K562 (cell line): ENCODE measurements around the gene C6orf62. TPM values are rescaled to one million over a fixed set of nuclear protein-coding genes. Genes with fewer than 3 reads are reported as not detected.
"Not testable (repeated sequence)": the region's sequence is repeated elsewhere in the genome, so short reads cannot be mapped to it uniquely, and the experiment has no call there.

Source experiments
- BACH1 ChIP-seq: fragments of 200-800 bp; sonication (Bioruptor generic); IDR thresholded peaks from 2 replicates; pipeline ENCODE4 v1.6.1; 2016; ENCODE audit warnings: missing genetic modification characterization, missing compliant biosample characterization
- BRD9 ChIP-seq: fragments of 450-650 bp; IDR thresholded peaks from 2 replicates; pipeline ENCODE4 v1.6.1; 2018; ENCODE audit warnings: low read depth; ENCODE audit not compliant: partially characterized antibody
- CHCHD3 ChIP-seq: fragments of 250-450 bp; sonication (Bioruptor Pico); IDR thresholded peaks from 2 replicates; pipeline ENCODE4 v2.1.2; 2022; ENCODE audit warnings: mild to moderate bottlenecking
- CREM ChIP-seq: IDR thresholded peaks from 2 replicates; pipeline ENCODE4 v1.6.1; 2014; ENCODE audit warnings: antibody characterized with exemption, low read depth
- GABPA ChIP-seq: fragments of 200-800 bp; sonication (Bioruptor generic); conservative IDR thresholded peaks from 2 replicates; pipeline ENCODE4 v1.6.1; 2016; ENCODE audit warnings: low read depth, missing genetic modification characterization, missing compliant biosample characterization
- HDAC2 ChIP-seq: fragments of 450-650 bp; IDR thresholded peaks from 2 replicates; pipeline ENCODE4 v1.6.1; 2016; ENCODE audit warnings: mild to moderate bottlenecking
- HEY1 ChIP-seq: fragments of 250-450 bp; sonication (Bioruptor Pico); IDR thresholded peaks from 2 replicates; pipeline ENCODE4 v1.5.0; 2020; ENCODE audit warnings: mild to moderate bottlenecking, moderate library complexity, borderline replicate concordance
- HNRNPLL ChIP-seq: fragments of 200-400 bp; formaldehyde crosslinking; IDR thresholded peaks from 2 replicates; pipeline ENCODE4 v1.6.1; 2017; ENCODE audit warnings: low read length, low read depth, mild to moderate bottlenecking; ENCODE audit not compliant: poor library complexity, severe bottlenecking
- JUND ChIP-seq, 2 experiments: IDR thresholded peaks; 2 replicates in 1 of 2; 3 replicates in 1 of 2; pipeline ENCODE4 v1.6.1; 2011; ENCODE audit warnings: borderline replicate concordance in 2 of 2, low read depth in 2 of 2, low read length in 2 of 2, improper control_type of control experiment in 1 of 2, missing biosample characterization in 1 of 2, missing genetic modification characterization in 1 of 2, missing genetic modification reagents in 1 of 2
- KDM5B ChIP-seq: fragments of 200-600 bp; sonication (generic); IDR thresholded peaks from 2 replicates; pipeline ENCODE4 v1.6.1; 2012; ENCODE audit warnings: low read depth, mild to moderate bottlenecking, moderate library complexity, low read length, control low read depth, inconsistent platforms; ENCODE audit not compliant: insufficient replicate concordance
- L3MBTL2 ChIP-seq: fragments of 450-650 bp; IDR thresholded peaks from 2 replicates; pipeline ENCODE4 v1.6.1; 2016; ENCODE audit warnings: mild to moderate bottlenecking, moderate library complexity
- MAFG ChIP-seq: fragments of 450-650 bp; conservative IDR thresholded peaks from 2 replicates; pipeline ENCODE4 v1.6.1; 2016; ENCODE audit warnings: missing genetic modification characterization, missing compliant biosample characterization
- MAFK ChIP-seq: IDR thresholded peaks from 2 replicates; pipeline ENCODE4 v1.6.1; 2011; ENCODE audit warnings: low read length, improper control_type of control experiment
- MAZ ChIP-seq, 2 experiments: fragments of 450-650 bp in 1 of 2; sonication (generic) in 1 of 2; formaldehyde crosslinking; IDR thresholded peaks in 1 of 2; conservative IDR thresholded peaks in 1 of 2; 2 replicates each; pipeline versions ENCODE4 v1.4.0 to v1.5.0; 2020; ENCODE audit warnings: mild to moderate bottlenecking in 1 of 2, missing genetic modification reagents in 1 of 2
- NEUROD1 ChIP-seq: fragments of 150-350 bp; IDR thresholded peaks from 2 replicates; pipeline ENCODE4 v1.6.1; 2014; ENCODE audit warnings: borderline replicate concordance, low read length, low read depth; ENCODE audit not compliant: partially characterized antibody
- NR2C1 ChIP-seq, 2 experiments: fragments of 450-650 bp; IDR thresholded peaks; 2 replicates each; pipeline ENCODE4 v1.6.1; 2017; ENCODE audit warnings: mild to moderate bottlenecking in 2 of 2, antibody characterized with exemption in 1 of 2, inconsistent platforms in 1 of 2, missing compliant biosample characterization in 1 of 2, missing genetic modification characterization in 1 of 2
- NR4A1 ChIP-seq, 2 experiments: fragments of 250-450 bp in 1 of 2; fragments of 450-650 bp in 1 of 2; sonication (Bioruptor Pico) in 1 of 2; IDR thresholded peaks; 2 replicates each; pipeline versions ENCODE4 v1.4.0 to v1.6.1; 2016 to 2020; ENCODE audit warnings: mild to moderate bottlenecking in 2 of 2, missing compliant biosample characterization in 1 of 2, missing genetic modification characterization in 1 of 2, moderate library complexity in 1 of 2
- PML ChIP-seq: IDR thresholded peaks from 2 replicates; pipeline ENCODE4 v1.6.1; 2012; ENCODE audit warnings: low read length, inconsistent platforms
- POLR2AphosphoS2 ChIP-seq: IDR thresholded peaks from 2 replicates; pipeline ENCODE4 v1.6.1; 2012; ENCODE audit warnings: low read length, improper control_type of control experiment
- RFX1 ChIP-seq: fragments of 450-650 bp; IDR thresholded peaks from 2 replicates; pipeline ENCODE4 v1.6.1; 2016; ENCODE audit warnings: mild to moderate bottlenecking, moderate library complexity
- RFX5 ChIP-seq: IDR thresholded peaks from 2 replicates; pipeline ENCODE4 v1.6.1; 2011; ENCODE audit warnings: low read depth, mild to moderate bottlenecking, improper control_type of control experiment, low read length
- SMARCA4 ChIP-seq: fragments of 450-650 bp; IDR thresholded peaks from 2 replicates; pipeline ENCODE4 v1.6.1; 2016
- THRAP3 ChIP-seq: fragments of 450-650 bp; IDR thresholded peaks from 2 replicates; pipeline ENCODE4 v1.6.1; 2016; ENCODE audit warnings: mild to moderate bottlenecking, inconsistent platforms, borderline replicate concordance
- ZNF175 ChIP-seq: fragments of 200-800 bp; sonication (Bioruptor generic); IDR thresholded peaks from 2 replicates; pipeline ENCODE4 v1.6.1; 2016; ENCODE audit warnings: low read depth, mild to moderate bottlenecking, missing genetic modification characterization, missing compliant biosample characterization
- ZNF76 ChIP-seq: fragments of 250-450 bp; sonication (Bioruptor Pico); IDR thresholded peaks from 2 replicates; pipeline ENCODE4 v1.4.0; 2020; ENCODE audit warnings: mild to moderate bottlenecking, moderate library complexity, borderline replicate concordance
- polyA plus RNA-seq, 8 experiments: library from polyadenylated mRNA; depleted of rRNA in 4 of 8; stranded (reverse) in 5 of 8; unstranded in 3 of 8; fragments of >200 nt; fragmentation: Nextera tagmentation in 2 of 8; fragmentation: Illumina TruSeq in 1 of 8; extraction: Ambion mirVana in 2 of 8; extraction: Trizol in 1 of 8; gene quantifications; 2 replicates each; pipeline versions ENCODE4 v1.2.1 to v1.2.3, GENCODE V29; 2011 to 2014; ENCODE audit warnings: inconsistent platforms in 1 of 8, missing spikeins in 1 of 8
- total RNA-seq, 7 experiments: library from RNA; depleted of rRNA in 6 of 7; stranded (reverse); fragments of >200 nt in 6 of 7; fragmentation: Illumina TruSeq in 2 of 7; extraction: Trizol in 2 of 7; gene quantifications; 2 replicates each; pipeline versions ENCODE4 v1.2.1 to v1.2.3, GENCODE V29; 2011 to 2021; ENCODE audit warnings: low replicate concordance in 1 of 7
- TF ChIP-seq, protein P1 (sequence below): sonication (generic); formaldehyde crosslinking; IDR thresholded peaks from 2 replicates; pipeline ENCODE4 v1.8.0; 2022; ENCODE audit warnings: mild to moderate bottlenecking, missing genetic modification reagents

Gene C6orf62
- total and polyA plus RNA-seq, 9 of the 15 experiments (the other 6 are each of a cell fraction or from before 2014, with no cell fraction given), result 48.5 to 579 (median 111) TPM

DNA sequence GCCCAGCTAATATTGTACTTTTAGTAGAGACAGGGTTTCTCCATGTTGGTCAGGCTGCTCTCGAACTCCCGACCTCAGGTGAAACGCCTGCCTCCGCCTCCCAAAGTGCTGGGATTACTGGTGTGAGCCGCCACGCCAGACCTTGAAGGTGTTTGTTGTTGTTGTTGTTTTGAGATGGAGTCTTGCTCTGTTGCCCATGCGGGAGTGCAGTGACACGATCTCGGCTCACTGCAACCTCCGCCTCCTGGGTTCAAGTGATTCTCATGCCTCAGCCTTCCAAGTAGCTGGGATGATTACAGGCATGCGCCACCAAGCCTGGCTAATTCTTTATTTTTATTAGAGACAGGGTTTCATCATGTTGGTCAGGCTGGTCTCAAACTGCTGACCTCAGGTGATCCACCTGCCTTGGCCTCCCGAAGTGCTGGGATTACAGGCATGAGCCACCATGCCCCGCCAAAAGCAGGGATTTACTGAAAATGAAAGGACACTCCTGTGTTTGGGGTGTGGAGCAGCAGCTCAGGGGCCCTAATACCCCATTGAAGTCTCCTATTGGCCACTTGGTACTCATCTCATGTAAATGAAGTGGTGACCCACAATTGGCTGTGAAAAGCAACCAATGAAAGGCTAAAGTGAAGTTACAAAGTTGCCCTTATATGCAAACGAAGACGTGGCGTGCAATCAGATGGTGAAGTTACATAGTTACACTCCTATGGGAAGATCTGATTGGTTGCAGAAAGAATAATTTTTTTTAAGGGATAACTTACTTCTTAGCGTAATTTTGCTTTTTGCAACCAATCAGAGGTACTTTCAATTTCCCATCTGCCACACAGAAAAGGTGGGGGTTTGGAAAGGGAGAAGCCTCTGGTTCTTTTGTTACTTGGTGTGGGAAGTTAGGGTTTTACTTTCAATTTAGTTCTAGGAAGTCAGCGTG is 50.6 kb downstream of the C6orf62 start (continued):
- TF ChIP-seq NEUROD1 (peak; percentile 74), POLR2AphosphoS2 (peak; percentile 89), JUND (IDR thresholded peaks at IDR 0.05; ENCODE audit: borderline replicate concordance, low read depth, low read length) (peak; percentile 29; the same call in 1 of the 2 replicates), JUND (tag; IDR thresholded peaks at IDR 0.05; ENCODE audit: borderline replicate concordance, low read depth, low read length) (0 out of 3 replicates have a peak, but pooled peaks have one; percentile 48), BACH1 (tag) (peak; percentile 93; the same call in 1 of the 2 replicates), RFX1 (peak; percentile 37; the same call in 1 of the 2 replicates), MAFG (peak; percentile 41; the same call in 1 of the 2 replicates), THRAP3 (peak; percentile 83; the same call in 1 of the 2 replicates), NR2C1 (IDR thresholded peaks at IDR 0.05) (0 out of 2 replicates have a peak, but pooled peaks have one; percentile 13), RFX5 (peak; percentile 82), MAZ (CRISPR knock-in tag; conservative IDR thresholded peaks at IDR 0.05 in 1 of 2, IDR thresholded peaks at IDR 0.05 in 1 of 2) (peak in 1 of 2 experiments; percentile 64; a peak in 2 of 4 replicates), CHCHD3 (CRISPR knock-in tag) (0 out of 2 replicates have a peak, but pooled peaks have one; percentile 40), HDAC2 (peak; percentile 78), L3MBTL2 (peak; percentile 70; the same call in 1 of the 2 replicates), ZNF175 (peak; percentile 86), NR4A1 (tag; IDR thresholded peaks at IDR 0.05) (peak; percentile 40; the same call in 1 of the 2 replicates), HEY1 (CRISPR knock-in tag) (0 out of 2 replicates have a peak, but pooled peaks have one; percentile 25), KDM5B (peak; percentile 83), CREM (peak; percentile 65; the same call in 1 of the 2 replicates), PML (peak; percentile 15; the same call in 1 of the 2 replicates), GABPA (0 out of 2 replicates have a peak, but pooled peaks have one; percentile 27), MAFK (0 out of 2 replicates have a peak, but pooled peaks have one; percentile 28), BRD9 (peak; percentile 86), SMARCA4 (peak; percentile 35; the same call in 1 of the 2 replicates), HNRNPLL (peak; percentile 18), ZNF76 (CRISPR knock-in tag) (0 out of 2 replicates have a peak, but pooled peaks have one; percentile 41)
- TF ChIP-seq, protein P1, sequence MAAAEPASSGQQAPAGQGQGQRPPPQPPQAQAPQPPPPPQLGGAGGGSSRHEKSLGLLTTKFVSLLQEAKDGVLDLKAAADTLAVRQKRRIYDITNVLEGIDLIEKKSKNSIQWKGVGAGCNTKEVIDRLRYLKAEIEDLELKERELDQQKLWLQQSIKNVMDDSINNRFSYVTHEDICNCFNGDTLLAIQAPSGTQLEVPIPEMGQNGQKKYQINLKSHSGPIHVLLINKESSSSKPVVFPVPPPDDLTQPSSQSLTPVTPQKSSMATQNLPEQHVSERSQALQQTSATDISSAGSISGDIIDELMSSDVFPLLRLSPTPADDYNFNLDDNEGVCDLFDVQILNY (CRISPR knock-in tag), result 0 out of 2 replicates have a peak, but pooled peaks have one; percentile 28
- TF ChIP-seq NR2C1 (tag; IDR thresholded peaks at IDR 0.05); NR4A1 (CRISPR knock-in tag; IDR thresholded peaks at IDR 0.05): not testable (repeated sequence)
